MCF 10A (cell line): ENCODE results near the gene TCAIM. TPM values are rescaled to one million over a fixed set of nuclear protein-coding genes. Genes with fewer than 3 reads are reported as not detected.
A peak's percentile ranks its signal among the peaks of the same experiment; 100 is the strongest.
"Not testable (repeated sequence)": the region's sequence is repeated elsewhere in the genome, so short reads cannot be mapped to it uniquely, and the experiment has no call there.

Experiments used
- BruUV-seq: library from RNA; stranded (reverse); fragments of 400-500 nt; replicated peaks from 2 replicates; lab custom pipeline; 2021; lab: Mats Ljungman, UMichigan
- CTCF ChIA-PET: fragments of 300-600 bp; sonication (Branson Sonifier 250); formaldehyde crosslinking; extraction: SDS; loops from one replicate; lab custom pipeline; 2021; ENCODE audit warnings: antibody characterized with exemption, inconsistent platforms; lab: Yijun Ruan, JAX
- POLR2A ChIA-PET: fragments of 300-600, 350-650 bp; sonication (Branson Sonifier 250); formaldehyde crosslinking; extraction: SDS; loops from one replicate; lab custom pipeline; 2020; ENCODE audit warnings: antibody characterized with exemption, inconsistent platforms; lab: Yijun Ruan, JAX
- DNase-seq: peaks from one replicate; pipeline ENCODE4 v3.0.0-alpha.2; 2018; ENCODE audit not compliant: unreplicated experiment
- H3K27ac Mint-ChIP-seq: one replicate; pipeline ENCODE4 v1.8.0; 2022; ENCODE audit warnings: mild to moderate bottlenecking, low read depth, mixed read lengths; ENCODE audit not compliant: unreplicated experiment
- H3K27me3 Mint-ChIP-seq: one replicate; pipeline ENCODE4 v1.8.0; 2022; ENCODE audit warnings: mixed read lengths; ENCODE audit not compliant: insufficient read depth, unreplicated experiment
- H3K36me3 Mint-ChIP-seq: one replicate; pipeline ENCODE4 v1.8.0; 2022; ENCODE audit warnings: mild to moderate bottlenecking, moderate library complexity, mixed read lengths; ENCODE audit not compliant: insufficient read depth, unreplicated experiment
- H3K4me1 Mint-ChIP-seq: one replicate; pipeline ENCODE4 v1.8.0; 2022; ENCODE audit warnings: mixed read lengths; ENCODE audit not compliant: insufficient read depth, unreplicated experiment
- H3K4me3 Mint-ChIP-seq: one replicate; pipeline ENCODE4 v1.8.0; 2022; ENCODE audit warnings: mild to moderate bottlenecking, moderate library complexity, mixed read lengths; ENCODE audit not compliant: unreplicated experiment
- H3K9me3 Mint-ChIP-seq: one replicate; pipeline ENCODE4 v1.8.0; 2022; ENCODE audit warnings: mixed read lengths; ENCODE audit not compliant: unreplicated experiment
- intact Hi-C: fragments of 100-400 bp; cut with micrococcal nuclease; formaldehyde crosslinking; loops from 2 replicates; pipeline ENCODE4 v1.14.1; 2022
- total RNA-seq: library from RNA; stranded (reverse); gene quantifications from 2 replicates; pipeline ENCODE4 v1.2.3, GENCODE V29; 2022
- TF ChIP-seq, protein P1 (sequence below): fragments of 200-600 bp; IDR thresholded peaks from one replicate; pipeline ENCODE4 v1.8.0; 2022; ENCODE audit warnings: antibody characterized with exemption, mild to moderate bottlenecking; ENCODE audit not compliant: unreplicated experiment

The TCAIM gene
- total RNA-seq, 1 experiment from 2014 or later: 26.6 TPM

DNA sequence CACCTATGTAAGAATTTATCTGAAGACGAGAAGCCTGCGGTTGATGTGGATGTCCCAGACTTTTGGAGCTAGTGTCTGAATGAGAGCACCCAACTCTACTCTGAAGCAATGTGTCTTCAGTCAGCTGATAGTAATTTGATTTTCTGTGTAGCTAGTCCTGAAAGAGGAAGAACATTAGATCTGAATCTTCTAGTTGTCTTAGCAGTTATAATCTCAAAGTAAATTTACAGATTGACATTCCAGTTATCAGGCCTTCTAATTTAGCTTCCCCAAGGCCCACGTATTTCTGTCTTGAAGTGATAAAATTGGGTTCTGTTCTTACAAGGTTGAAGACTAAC lies 1.5 kb downstream of the TCAIM start:
- TF ChIP-seq, protein P1, sequence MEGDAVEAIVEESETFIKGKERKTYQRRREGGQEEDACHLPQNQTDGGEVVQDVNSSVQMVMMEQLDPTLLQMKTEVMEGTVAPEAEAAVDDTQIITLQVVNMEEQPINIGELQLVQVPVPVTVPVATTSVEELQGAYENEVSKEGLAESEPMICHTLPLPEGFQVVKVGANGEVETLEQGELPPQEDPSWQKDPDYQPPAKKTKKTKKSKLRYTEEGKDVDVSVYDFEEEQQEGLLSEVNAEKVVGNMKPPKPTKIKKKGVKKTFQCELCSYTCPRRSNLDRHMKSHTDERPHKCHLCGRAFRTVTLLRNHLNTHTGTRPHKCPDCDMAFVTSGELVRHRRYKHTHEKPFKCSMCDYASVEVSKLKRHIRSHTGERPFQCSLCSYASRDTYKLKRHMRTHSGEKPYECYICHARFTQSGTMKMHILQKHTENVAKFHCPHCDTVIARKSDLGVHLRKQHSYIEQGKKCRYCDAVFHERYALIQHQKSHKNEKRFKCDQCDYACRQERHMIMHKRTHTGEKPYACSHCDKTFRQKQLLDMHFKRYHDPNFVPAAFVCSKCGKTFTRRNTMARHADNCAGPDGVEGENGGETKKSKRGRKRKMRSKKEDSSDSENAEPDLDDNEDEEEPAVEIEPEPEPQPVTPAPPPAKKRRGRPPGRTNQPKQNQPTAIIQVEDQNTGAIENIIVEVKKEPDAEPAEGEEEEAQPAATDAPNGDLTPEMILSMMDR: no peak
- peaks cover 29% of the 10 kb centered on the region for H3K4me1 Mint-ChIP-seq
- H3K27ac Mint-ChIP-seq: peak overlapping the region; percentile 95
- peak overlapping the region; percentile 90 for H3K4me3 Mint-ChIP-seq
- CTCF ChIA-PET: interaction anchor here (0.7 to 1.2 kb wide), 2 partner anchors 16 to 144 kb away, joined by 3 to 5 read pairs; no protein-coding TSS in a partner anchor
- intact Hi-C loops: no loop called here
- no peak for DNase-seq
- POLR2A ChIA-PET: interaction anchor here (0.9 to 4.4 kb wide), 7 partner anchors 12 to 627 kb away, joined by 4 to 39 read pairs (median 6); partner anchors contain the start of gene ZNF197
- no TSS peak for BruUV-seq
- H3K36me3 Mint-ChIP-seq: peaks cover 11% of the 10 kb centered on the region
- H3K27me3 Mint-ChIP-seq: no peaks in the 10 kb centered on the region
- H3K9me3 Mint-ChIP-seq: no peaks in the 10 kb centered on the region

DNA sequence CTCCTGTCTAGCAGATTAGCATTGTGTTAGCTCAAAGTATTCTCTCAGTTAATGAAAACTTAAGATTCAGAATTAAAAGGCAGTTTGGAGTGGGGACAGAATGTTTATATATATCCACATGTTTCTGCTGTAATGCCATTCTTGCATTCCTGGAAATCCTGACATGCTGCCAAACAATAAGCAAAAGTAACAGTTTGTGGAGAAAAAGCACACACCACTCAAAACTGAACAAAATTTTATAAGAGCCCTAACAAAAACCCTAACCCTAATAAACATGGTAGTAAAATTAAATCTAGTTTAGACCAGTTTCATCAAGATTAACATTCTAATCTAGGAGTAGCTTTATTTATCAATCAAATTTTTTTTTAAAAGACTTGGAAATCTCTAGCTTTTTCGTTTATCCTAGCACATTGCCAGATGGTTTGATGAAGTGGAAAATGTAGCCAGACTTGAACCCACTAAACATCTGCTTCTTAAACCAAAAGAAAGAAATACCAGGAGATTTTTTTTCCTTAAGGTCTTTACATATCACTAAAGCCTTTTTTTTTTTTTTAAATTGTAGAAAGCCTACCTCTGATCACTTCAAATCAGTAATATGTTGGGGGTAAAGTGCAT lies 3.7 kb downstream of the TCAIM start:
- TF ChIP-seq, protein P1: no peak
- Mint-ChIP-seq H3K36me3 (peaks cover 11% of the 10 kb centered on the region), H3K9me3 (no peaks in the 10 kb centered on the region), H3K4me3 (no peak overlapping the region), H3K27ac (no peak overlapping the region), H3K27me3 (no peaks in the 10 kb centered on the region), H3K4me1 (peaks cover 26% of the 10 kb centered on the region)
- DNase-seq: peak; percentile 47
- intact Hi-C loops: no loop called here
- POLR2A ChIA-PET: interaction anchor here (0.5 to 1.7 kb wide), 4 partner anchors 10 to 282 kb away, joined by 3 to 6 read pairs (median 4); no protein-coding TSS in a partner anchor
- CTCF ChIA-PET: interaction anchor here (0.6 to 0.8 kb wide), 3 partner anchors 17 to 946 kb away, joined by 3 to 5 read pairs (median 3); no protein-coding TSS in a partner anchor
- no TSS peak for BruUV-seq

DNA sequence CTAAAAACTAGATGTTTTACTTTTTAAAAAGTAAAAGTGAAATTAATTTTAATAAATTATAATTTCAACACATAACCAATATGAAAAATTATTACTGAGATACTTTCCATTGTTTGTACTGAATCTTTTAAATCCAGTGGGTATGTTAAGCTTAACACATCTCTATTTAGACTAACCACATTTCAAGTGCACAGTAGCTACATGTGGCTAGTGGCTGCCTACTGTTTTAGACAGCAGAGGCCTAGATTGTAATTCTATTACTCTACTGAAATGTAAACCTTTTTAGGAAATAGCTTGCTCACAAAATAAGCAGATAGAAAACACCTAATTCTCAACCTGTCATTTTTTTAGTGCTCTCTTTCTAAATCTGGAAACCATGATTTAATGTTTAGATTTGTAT lies 4.9 kb downstream of the TCAIM start:
- Mint-ChIP-seq H3K9me3 (no peaks in the 10 kb centered on the region), H3K27ac (no peak overlapping the region), H3K27me3 (no peaks in the 10 kb centered on the region), H3K36me3 (peaks cover 8% of the 10 kb centered on the region), H3K4me3 (no peak overlapping the region), H3K4me1 (peaks cover 22% of the 10 kb centered on the region)
- no peak for DNase-seq
- no TSS peak for BruUV-seq
- CTCF ChIA-PET: interaction anchor here (0.6 kb wide), 1 partner anchor 571 kb away, joined by 3 read pairs; no protein-coding TSS in a partner anchor
- POLR2A ChIA-PET: interaction anchor here (1.7 kb wide), 1 partner anchor 13 kb away, joined by 4 read pairs; no protein-coding TSS in a partner anchor
- TF ChIP-seq, protein P1: no peak
- intact Hi-C loops: no loop called here

DNA sequence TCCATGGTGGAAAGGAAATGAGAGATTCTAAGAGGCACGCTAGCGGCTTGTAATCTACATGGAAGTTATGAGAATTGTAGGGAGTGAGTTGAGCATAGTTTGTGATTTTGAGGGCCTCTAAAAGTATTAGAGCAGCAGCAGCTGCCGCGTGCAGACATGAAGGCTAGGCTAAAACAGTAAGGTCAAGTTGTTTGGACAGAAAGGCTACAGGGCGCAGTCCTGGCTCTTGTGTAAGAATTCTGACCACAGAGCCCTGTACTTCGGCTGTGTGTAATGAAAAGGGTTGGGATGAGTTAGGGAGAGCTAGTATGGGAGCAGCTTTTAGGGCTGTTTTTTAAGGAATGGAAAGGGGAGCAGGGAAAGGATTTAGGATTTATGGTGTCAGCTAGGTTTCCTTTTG lies 8.0 kb downstream of the TCAIM start:
- DNase-seq, POLR2A ChIA-PET, H3K9me3 Mint-ChIP-seq, H3K27ac Mint-ChIP-seq, intact Hi-C loops, H3K27me3 Mint-ChIP-seq, H3K36me3 Mint-ChIP-seq, H3K4me3 Mint-ChIP-seq, BruUV-seq: not testable (repeated sequence)
- H3K4me1 Mint-ChIP-seq: peaks cover 17% of the 10 kb centered on the region
- CTCF ChIA-PET: interaction anchor here (0.5 kb wide), 1 partner anchor 187 kb away, joined by 3 read pairs; no protein-coding TSS in a partner anchor
